Fibroblast of gingiva (primary cell): ENCODE results near the gene CYYR1.

Experiments used
- DNase-seq: peaks from one replicate; pipeline ENCODE4 v3.0.0-alpha.2; 2011; ENCODE audit warnings: low read depth

CYYR1 gene

GRCh38 chr21:26572702-26573381 is at the start of gene CYYR1:
CYYR1 (minus strand) TSS chr21:26573286; CDS start chr21:26572940, 346 bp downstream.
- DNase-seq = peak; percentile 14

- DNase-seq = no peak
Measured at GRCh38 chr21:26617176-26617575, 44.1 kb upstream of the CYYR1 start.

GRCh38 chr21:26614251-26614650 is 41.2 kb upstream of the CYYR1 start:
- peak; percentile 7 for DNase-seq

GRCh38 chr21:26599261-26599660 is 26.2 kb upstream of the CYYR1 start:
- DNase-seq = no peak

- no peak for DNase-seq
Measured at GRCh38 chr21:26597981-26598380, 24.9 kb upstream of the CYYR1 start.

GRCh38 chr21:26597031-26597430 is 23.9 kb upstream of the CYYR1 start:
- DNase-seq = no peak

- DNase-seq = no peak
Measured at GRCh38 chr21:26595971-26596370, 22.9 kb upstream of the CYYR1 start.

GRCh38 chr21:26593800-26594199 is 20.7 kb upstream of the CYYR1 start:
- no peak for DNase-seq

GRCh38 chr21:26591543-26591942 is 18.5 kb upstream of the CYYR1 start:
- no peak for DNase-seq

- DNase-seq = no peak
Measured at GRCh38 chr21:26588446-26588845, 15.4 kb upstream of the CYYR1 start.

- DNase-seq = peak; percentile 74
Measured at GRCh38 chr21:26587736-26588201, 14.7 kb upstream of the CYYR1 start.

GRCh38 chr21:26583769-26584168 is 10.7 kb upstream of the CYYR1 start:
- DNase-seq = no peak

GRCh38 chr21:26581818-26582217 is 8.7 kb upstream of the CYYR1 start:
- DNase-seq = no peak

GRCh38 chr21:26572076-26572701 is 897 bp downstream of the CYYR1 start:
- no peak for DNase-seq

- no peak for DNase-seq
Measured at GRCh38 chr21:26570203-26570602, 2.9 kb downstream of the CYYR1 start.

- DNase-seq = no peak
Measured at GRCh38 chr21:26565546-26565945, 7.5 kb downstream of the CYYR1 start.

- DNase-seq = no peak
Measured at GRCh38 chr21:26565111-26565510, 8.0 kb downstream of the CYYR1 start.

GRCh38 chr21:26563856-26564503 is 9.1 kb downstream of the CYYR1 start:
- DNase-seq = no peak

- no peak for DNase-seq
Measured at GRCh38 chr21:26560612-26561011, 12.5 kb downstream of the CYYR1 start.

- DNase-seq = no peak
Measured at GRCh38 chr21:26559099-26559498, 14.0 kb downstream of the CYYR1 start.

GRCh38 chr21:26557106-26557505 is 16.0 kb downstream of the CYYR1 start:
- DNase-seq = no peak

- no peak for DNase-seq
Measured at GRCh38 chr21:26555540-26556146, 17.4 kb downstream of the CYYR1 start.

GRCh38 chr21:26554365-26554764 is 18.7 kb downstream of the CYYR1 start:
- DNase-seq = no peak
